Hepatic stellate cell (primary cell): ENCODE results near the gene CYP2D6.
"Not testable (repeated sequence)": the region's sequence is repeated elsewhere in the genome, so short reads cannot be mapped to it uniquely, and the experiment has no call there.

Experiments
- DNase-seq: peaks from one replicate; pipeline ENCODE4 v3.0.0; 2011; ENCODE audit warnings: low spot score

The CYP2D6 gene

GRCh38 chr22:42134100-42135020 lies 3.8 kb upstream of the CYP2D6 start:
- no peak for DNase-seq

GRCh38 chr22:42132457-42132856 lies 1.8 kb upstream of the CYP2D6 start:
- no peak for DNase-seq

- no peak for DNase-seq
These were observed 952 bp upstream of the CYP2D6 start for GRCh38 chr22:42131562-42131961.

GRCh38 chr22:42130182-42130581 lies 428 bp downstream of the CYP2D6 start:
- not testable (repeated sequence) for DNase-seq

- DNase-seq = not testable (repeated sequence)
These were observed 1.6 kb downstream of the CYP2D6 start for GRCh38 chr22:42128776-42129694.

- DNase-seq = not testable (repeated sequence)
These were observed 2.6 kb downstream of the CYP2D6 start for GRCh38 chr22:42128007-42128406.

- no peak for DNase-seq
These were observed 3.0 kb downstream of the CYP2D6 start for GRCh38 chr22:42127606-42128005.

GRCh38 chr22:42123529-42123928 lies 7.1 kb downstream of the CYP2D6 start:
- not testable (repeated sequence) for DNase-seq

GRCh38 chr22:42120231-42121021 lies 10.2 kb downstream of the CYP2D6 start:
- not testable (repeated sequence) for DNase-seq

- DNase-seq = no peak
These were observed 13.7 kb downstream of the CYP2D6 start for GRCh38 chr22:42116848-42117424.

GRCh38 chr22:42115420-42115830 lies 15.2 kb downstream of the CYP2D6 start:
- DNase-seq = not testable (repeated sequence)

GRCh38 chr22:42114721-42115120 lies 15.9 kb downstream of the CYP2D6 start:
- DNase-seq = no peak

GRCh38 chr22:42112793-42113192 lies 17.8 kb downstream of the CYP2D6 start:
- DNase-seq = not testable (repeated sequence)

- DNase-seq = no peak
These were observed 18.8 kb downstream of the CYP2D6 start for GRCh38 chr22:42111798-42112197.

- no peak for DNase-seq
These were observed 21.8 kb downstream of the CYP2D6 start for GRCh38 chr22:42108848-42109247.

GRCh38 chr22:42104332-42104860 lies 26.2 kb downstream of the CYP2D6 start:
- DNase-seq = not testable (repeated sequence)

GRCh38 chr22:42101199-42101598 lies 29.4 kb downstream of the CYP2D6 start:
- DNase-seq = no peak

GRCh38 chr22:42091455-42091782 lies 39.2 kb downstream of the CYP2D6 start:
- DNase-seq = no peak

- peak; percentile 99 for DNase-seq
These were observed 39.8 kb downstream of the CYP2D6 start, which contains the start of gene NDUFA6 for GRCh38 chr22:42090596-42091454. TSS of gene NDUFA6 (minus strand) at chr22:42090772. CDS start at chr22:42090744, 28 bp downstream.

GRCh38 chr22:42086051-42086450 lies 44.6 kb downstream of the CYP2D6 start:
- no peak for DNase-seq
